Measurements from ENCODE around the gene GRHL1. TPM values are rescaled to one million over a fixed set of nuclear protein-coding genes. Genes with fewer than 3 reads are reported as not detected.

GRHL1 gene
- total RNA-seq, 6 experiments from 2014 or later: 0.46 to 0.76 (median 0.59) TPM

DNA sequence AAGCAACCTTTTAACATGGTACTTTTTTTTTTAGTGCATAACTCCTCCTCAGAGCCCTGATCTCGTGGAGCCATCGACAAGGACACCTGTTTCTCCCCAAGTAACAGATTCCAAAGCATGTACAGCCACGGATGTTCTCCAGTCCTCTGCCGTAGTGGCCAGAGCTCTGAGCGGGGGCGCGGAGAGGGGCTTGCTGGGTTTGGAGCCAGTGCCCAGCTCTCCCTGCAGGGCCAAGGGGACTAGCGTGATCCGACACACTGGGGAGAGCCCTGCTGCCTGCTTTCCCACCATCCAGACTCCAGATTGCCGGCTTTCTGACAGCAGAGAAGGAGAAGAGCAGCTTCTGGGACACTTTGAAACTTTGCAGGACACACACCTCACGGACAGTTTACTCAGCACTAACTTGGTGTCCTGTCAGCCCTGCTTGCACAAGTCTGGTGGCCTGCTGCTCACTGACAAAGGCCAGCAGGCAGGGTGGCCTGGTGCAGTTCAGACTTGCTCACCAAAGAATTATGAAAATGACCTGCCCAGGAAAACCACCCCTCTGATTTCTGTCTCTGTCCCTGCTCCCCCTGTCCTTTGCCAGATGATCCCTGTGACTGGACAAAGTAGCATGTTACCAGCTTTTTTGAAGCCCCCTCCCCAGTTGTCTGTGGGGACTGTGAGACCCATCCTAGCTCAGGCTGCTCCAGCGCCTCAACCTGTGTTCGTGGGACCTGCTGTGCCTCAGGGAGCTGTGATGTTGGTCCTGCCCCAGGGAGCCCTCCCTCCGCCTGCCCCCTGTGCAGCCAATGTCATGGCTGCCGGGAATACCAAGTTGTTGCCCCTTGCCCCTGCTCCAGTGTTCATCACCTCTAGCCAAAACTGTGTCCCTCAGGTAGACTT, 96.4 kb downstream of the GRHL1 start:
- Mint-ChIP-seq H3K27me3 (ENCODE audit: insufficient read depth) (peaks cover 3% of the 10 kb centered on the region), H3K9me3 (no peaks in the 10 kb centered on the region; the same call in 1 of the 2 replicates), H3K36me3 (ENCODE audit: low read depth) (0 out of 2 replicates have a peak, but pooled peaks cover under 1% of the 10 kb centered on the region), H3K27ac (no peak overlapping the region), H3K4me3 (no peak overlapping the region), H3K4me1 (ENCODE audit: low read depth) (peaks cover under 1% of the 10 kb centered on the region; the same call in 1 of the 2 replicates)
- TF ChIP-seq CTCF (IDR thresholded peaks at IDR 0.05): no peak
- DNase-seq: no peak

DNA sequence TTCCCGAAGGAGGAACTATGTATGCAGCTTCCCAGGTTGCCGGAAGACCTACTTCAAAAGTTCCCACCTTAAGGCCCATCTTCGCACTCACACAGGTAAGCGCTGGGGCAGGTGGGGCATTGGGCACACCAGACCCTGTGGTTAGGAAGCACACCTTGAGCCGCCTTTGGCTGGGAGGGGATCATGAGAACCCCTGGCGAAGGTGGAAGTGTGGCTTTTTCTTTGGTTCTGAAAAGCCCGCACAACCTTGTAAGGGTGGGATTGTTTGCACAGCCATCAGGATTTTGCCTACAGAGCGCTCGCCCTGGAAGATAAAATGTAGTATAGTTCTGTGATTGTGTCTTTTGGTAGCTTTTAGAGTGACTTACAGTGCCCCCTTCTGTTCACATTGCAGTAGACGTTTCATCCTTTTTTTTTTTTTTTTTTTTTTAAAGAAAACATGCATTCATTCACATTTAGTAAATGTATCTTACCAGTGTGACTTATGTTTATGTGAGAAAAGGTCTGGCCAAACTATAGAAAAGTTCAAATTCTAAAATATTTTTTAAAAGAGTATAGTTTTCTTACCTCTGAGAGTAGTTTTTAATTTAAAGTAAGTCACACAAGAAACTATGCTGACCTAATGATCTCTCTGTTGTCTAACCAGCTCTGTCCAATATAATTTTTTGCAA, 97.1 kb downstream of the GRHL1 start:
- peak; percentile 84 for TF ChIP-seq CTCF (IDR thresholded peaks at IDR 0.05)
- Mint-ChIP-seq H3K27me3 (ENCODE audit: insufficient read depth) (peaks cover 3% of the 10 kb centered on the region), H3K4me1 (ENCODE audit: low read depth) (no peaks in the 10 kb centered on the region; the same call in 1 of the 2 replicates), H3K36me3 (ENCODE audit: low read depth) (0 out of 2 replicates have a peak, but pooled peaks cover 4% of the 10 kb centered on the region), H3K4me3 (no peak overlapping the region), H3K9me3 (no peaks in the 10 kb centered on the region; the same call in 1 of the 2 replicates), H3K27ac (no peak overlapping the region)
- peak; percentile 48 for DNase-seq

Other genes with a start within 250 kb of the GRHL1 start
- gene TAF1B, start 108.2 kb upstream of the GRHL1 start, total RNA-seq (2021; fragmentation: NEBNext Ultra II Directional; extraction: Animal tissue kit (Norgen Biotek cat#: 25700)): 10 to 100 TPM; 17.3 to 24.0 (median 22.3) TPM
- gene KLF11, start 91.9 kb downstream of the GRHL1 start, total RNA-seq (2021; fragmentation: NEBNext Ultra II Directional; extraction: Animal tissue kit (Norgen Biotek cat#: 25700)): 1 to 10 TPM; 2.8 to 3.9 (median 3.6) TPM
- gene CYS1, start 128.7 kb downstream of the GRHL1 start, total RNA-seq (2021; fragmentation: NEBNext Ultra II Directional; extraction: Animal tissue kit (Norgen Biotek cat#: 25700)): 1 to 10 TPM in 4 of 6 experiments, under 1 TPM in 2; 0.24 to 2.0 (median 1.4) TPM
- 100 to 1,000 TPM in 5 of 6 experiments, 10 to 100 TPM in 1; 76.4 to 179 (median 158) TPM for gene RRM2, start 171.0 kb downstream of the GRHL1 start, total RNA-seq (2021; fragmentation: NEBNext Ultra II Directional; extraction: Animal tissue kit (Norgen Biotek cat#: 25700))

Measured in HFFc6 (cell line).